Measurements from ENCODE around the gene EIF5B.

Gene EIF5B

GRCh38 chr2:99450199-99450598 lies 113.0 kb downstream of the EIF5B start:
- H3K36me3 ChIP-seq (ENCODE audit: control insufficient read depth in 1 of 2, insufficient read depth in 2 of 2, low read length in 2 of 2), result peaks cover 33 to 39% of the 10 kb centered on the region in 2 donors
- no peak overlapping the region for H3K9ac ChIP-seq (ENCODE audit: low read depth in 1 of 2, low read length in 2 of 2)
- H3K4me3 ChIP-seq (ENCODE audit: low read depth in 1 of 2, low read length in 2 of 2), result no peak overlapping the region
- no peaks in the 10 kb centered on the region for H3K9me3 ChIP-seq (ENCODE audit: control insufficient read depth in 1 of 2, low read length in 2 of 2)
- no peak overlapping the region for H3K27ac ChIP-seq (ENCODE audit: low read depth, low read length)
- H3K27me3 ChIP-seq (ENCODE audit: control insufficient read depth in 1 of 2, insufficient read depth in 2 of 2, low read length in 2 of 2), result no peaks in the 10 kb centered on the region
- no peaks in the 10 kb centered on the region for H3K4me1 ChIP-seq (ENCODE audit: control insufficient read depth in 1 of 2, insufficient read depth in 2 of 2, low read length in 2 of 2)
